Natural killer cell treated with Interleukin-12 subunit alpha and Interleukin-12 subunit beta and Interleukin-15 and Interleukin-18, amount 100 ng/mL, for 72 hours (primary cell): ENCODE data around the gene TTF1. TPM values are rescaled to one million over a fixed set of nuclear protein-coding genes. Genes with fewer than 3 reads are reported as not detected.

ENCODE experiments used
- ATAC-seq, 2 donors: fragments of 150-1000 bp; cut with Tn5 transposase in 1 of 2; sonication (Bioruptor Pico), chemical (Tn5 transposase) in 1 of 2; 2 replicates each; pipeline ENCODE4 v1.10.0; 2021
- DNase-seq: peaks from one replicate; pipeline ENCODE4 v3.0.0; 2022; ENCODE audit warnings: low spot score
- H3K27ac Mint-ChIP-seq, 2 donors: 1 replicate in 1 of 2; 2 replicates in 1 of 2; pipeline ENCODE4 v1.8.0; 2022; ENCODE audit warnings: mixed read lengths in 2 of 2, mild to moderate bottlenecking in 1 of 2, moderate library complexity in 1 of 2
- H3K27me3 Mint-ChIP-seq, 2 donors: 1 replicate in 1 of 2; 2 replicates in 1 of 2; pipeline ENCODE4 v1.8.0; 2022; ENCODE audit warnings: mixed read lengths in 2 of 2
- H3K36me3 Mint-ChIP-seq: one replicate; pipeline ENCODE4 v1.8.0; 2022; ENCODE audit warnings: mixed read lengths
- H3K4me1 Mint-ChIP-seq, 2 donors: 1 replicate in 1 of 2; 2 replicates in 1 of 2; pipeline ENCODE4 v1.8.0; 2022; ENCODE audit warnings: low read depth in 2 of 2, mixed read lengths in 2 of 2, mild to moderate bottlenecking in 1 of 2
- H3K4me3 Mint-ChIP-seq: one replicate; pipeline ENCODE4 v1.8.0; 2022; ENCODE audit warnings: mixed read lengths
- H3K9me3 Mint-ChIP-seq: 2 replicates; pipeline ENCODE4 v1.8.0; 2022; ENCODE audit warnings: mixed read lengths
- total RNA-seq, 2 donors: library from RNA; stranded (reverse); gene quantifications; one replicate each; pipeline ENCODE4 v1.2.3, GENCODE V29; 2022

The TTF1 gene
- total RNA-seq, 2 donors from 2014 or later, result 17.1 to 29.2 TPM

DNA sequence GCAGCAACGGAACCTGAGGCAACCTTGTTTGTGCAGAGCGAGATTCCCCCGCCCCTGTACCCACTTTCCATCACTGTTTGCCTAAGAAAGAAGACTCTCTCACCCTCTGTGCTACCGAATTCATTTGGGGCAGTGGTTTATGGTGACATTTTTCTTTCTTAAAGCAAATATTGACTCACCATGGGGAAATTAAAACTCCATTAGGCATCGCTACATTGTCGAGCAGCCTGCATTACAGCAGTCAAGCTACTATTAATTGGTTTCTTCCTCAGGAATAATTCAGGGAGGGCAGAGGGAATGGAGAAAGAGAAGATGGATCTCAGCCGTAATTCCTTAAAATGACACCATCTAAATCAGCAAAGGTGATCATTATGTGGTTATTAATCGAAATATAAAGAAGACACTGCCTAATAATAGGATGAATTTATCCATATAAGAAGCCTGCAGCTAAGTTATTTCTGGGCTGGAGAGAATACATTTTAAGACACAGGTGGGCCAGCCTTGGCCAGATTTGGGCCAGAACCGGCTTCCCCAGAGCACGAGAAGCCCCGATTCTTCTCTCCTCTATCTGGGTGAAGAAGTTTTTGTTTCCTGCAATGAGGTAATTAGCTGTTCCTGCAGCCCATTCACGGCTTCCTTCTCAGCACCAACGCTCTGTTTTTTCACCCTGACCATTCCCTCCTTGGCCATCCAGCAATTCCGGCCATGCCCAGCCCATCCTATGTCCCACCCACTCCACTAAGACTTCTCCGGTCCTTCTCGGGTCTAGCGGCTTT lies 20.2 kb upstream of the TTF1 start:
- Mint-ChIP-seq H3K9me3 (no peaks in the 10 kb centered on the region), H3K27ac (no peak overlapping the region), H3K4me3 (no peak overlapping the region), H3K4me1 (no peaks in the 10 kb centered on the region), H3K27me3 (peaks cover 61 to 76% of the 10 kb centered on the region in 2 donors), H3K36me3 (no peaks in the 10 kb centered on the region)
- no peak for ATAC-seq
- DNase-seq, result no peak

GRCh38 chr9:132425675-132426062 lies 19.0 kb upstream of the TTF1 start:
- no peaks in the 10 kb centered on the region for H3K4me1 Mint-ChIP-seq
- no peaks in the 10 kb centered on the region for H3K9me3 Mint-ChIP-seq
- H3K36me3 Mint-ChIP-seq, result no peaks in the 10 kb centered on the region
- ATAC-seq (no peak), DNase-seq (no peak)
- peaks cover 53 to 64% of the 10 kb centered on the region in 2 donors for H3K27me3 Mint-ChIP-seq
- H3K27ac Mint-ChIP-seq, result no peak overlapping the region
- no peak overlapping the region for H3K4me3 Mint-ChIP-seq

DNA sequence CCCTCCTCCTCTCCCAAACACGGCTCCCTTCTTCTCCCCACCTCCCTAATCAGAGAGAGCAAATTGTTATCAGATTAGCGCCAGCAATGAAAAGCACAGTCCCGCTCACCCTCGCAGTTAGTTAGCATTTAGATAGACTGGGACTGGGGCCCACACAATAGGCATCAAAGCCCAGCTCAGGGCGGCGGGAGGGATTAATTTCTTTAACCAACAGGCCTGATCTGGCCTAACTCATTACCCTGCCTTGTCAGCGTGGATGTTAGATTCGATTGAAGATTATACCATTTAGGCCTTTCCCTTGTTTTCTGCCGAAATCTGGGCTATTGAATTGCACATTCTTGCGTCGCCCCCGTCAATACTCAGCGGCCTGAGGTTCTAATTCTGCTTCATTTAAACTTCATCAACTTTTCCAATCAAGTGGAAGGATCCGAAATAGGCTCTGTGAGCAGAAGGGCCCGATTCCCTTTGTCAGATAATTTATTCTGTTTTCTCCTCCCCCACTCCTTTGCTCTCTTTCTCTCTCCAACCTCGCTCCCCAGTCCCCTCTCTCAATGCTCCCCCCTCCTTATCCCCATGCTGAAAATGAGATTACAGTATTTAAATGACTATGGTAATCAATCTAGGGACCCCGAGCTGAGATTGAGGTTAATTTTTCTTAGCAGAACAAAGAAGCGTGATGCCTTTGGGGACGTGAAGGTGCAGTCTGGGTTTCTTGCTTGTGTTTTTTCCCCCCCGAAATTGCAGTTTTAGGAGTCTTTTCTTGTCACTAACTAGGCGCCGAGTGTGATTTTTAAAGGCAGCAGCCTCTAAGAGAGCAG lies 18.4 kb upstream of the TTF1 start:
- Mint-ChIP-seq H3K4me1 (no peaks in the 10 kb centered on the region), H3K27me3 (peaks cover 49 to 58% of the 10 kb centered on the region in 2 donors), H3K27ac (no peak overlapping the region), H3K9me3 (no peaks in the 10 kb centered on the region), H3K36me3 (no peaks in the 10 kb centered on the region), H3K4me3 (no peak overlapping the region)
- DNase-seq (no peak), ATAC-seq (no peak)

- no peak for ATAC-seq
- Mint-ChIP-seq H3K36me3 (no peaks in the 10 kb centered on the region), H3K27ac (no peak overlapping the region), H3K27me3 (peaks cover 52 to 60% of the 10 kb centered on the region in 2 donors), H3K9me3 (no peaks in the 10 kb centered on the region), H3K4me3 (no peak overlapping the region), H3K4me1 (no peaks in the 10 kb centered on the region)
- no peak for DNase-seq
Observed at GRCh38 chr9:132423503-132423902, 16.9 kb upstream of the TTF1 start.

- Mint-ChIP-seq H3K27ac (no peak overlapping the region), H3K36me3 (no peaks in the 10 kb centered on the region), H3K27me3 (peaks cover 56 to 68% of the 10 kb centered on the region in 2 donors), H3K4me3 (no peak overlapping the region), H3K9me3 (no peaks in the 10 kb centered on the region), H3K4me1 (no peaks in the 10 kb centered on the region)
- ATAC-seq (no peak), DNase-seq (no peak)
Observed at GRCh38 chr9:132422574-132422973, 15.9 kb upstream of the TTF1 start.

- peaks cover 45 to 54% of the 10 kb centered on the region in 2 donors for H3K27me3 Mint-ChIP-seq
- no peaks in the 10 kb centered on the region for H3K9me3 Mint-ChIP-seq
- no peak for DNase-seq
- no peaks in the 10 kb centered on the region for H3K4me1 Mint-ChIP-seq
- no peak overlapping the region for H3K4me3 Mint-ChIP-seq
- no peak for ATAC-seq
- H3K36me3 Mint-ChIP-seq, result no peaks in the 10 kb centered on the region
- H3K27ac Mint-ChIP-seq, result no peak overlapping the region
Observed at GRCh38 chr9:132418726-132419363, 12.2 kb upstream of the TTF1 start.

DNA sequence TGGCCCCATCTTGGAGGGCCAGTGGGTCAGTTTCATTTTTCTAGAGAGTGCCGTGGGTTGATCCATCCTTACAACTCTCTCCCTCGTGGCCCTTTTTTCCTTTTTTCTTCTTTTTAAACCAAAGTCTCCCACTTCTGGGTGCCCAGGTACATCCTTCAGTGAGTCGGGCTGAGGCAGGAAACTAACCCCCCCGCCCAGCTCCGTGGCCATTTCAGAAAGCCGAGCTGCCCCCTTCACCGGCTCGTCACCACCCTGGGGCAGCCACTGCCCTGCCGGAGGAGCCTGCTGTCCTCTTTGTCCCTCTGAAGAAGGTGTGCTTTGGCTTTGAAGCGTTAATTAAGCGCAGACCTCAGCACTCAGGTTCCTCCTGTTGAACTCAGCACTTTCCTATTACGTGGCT lies 8.5 kb upstream of the TTF1 start:
- peaks cover 7 to 9% of the 10 kb centered on the region in 2 donors for H3K4me1 Mint-ChIP-seq
- no peaks in the 10 kb centered on the region for H3K36me3 Mint-ChIP-seq
- H3K4me3 Mint-ChIP-seq, result no peak overlapping the region
- no peak overlapping the region for H3K27ac Mint-ChIP-seq
- H3K27me3 Mint-ChIP-seq, result peaks cover 39 to 65% of the 10 kb centered on the region in 2 donors
- ATAC-seq (no peak), DNase-seq (no peak)
- H3K9me3 Mint-ChIP-seq, result no peaks in the 10 kb centered on the region

DNA sequence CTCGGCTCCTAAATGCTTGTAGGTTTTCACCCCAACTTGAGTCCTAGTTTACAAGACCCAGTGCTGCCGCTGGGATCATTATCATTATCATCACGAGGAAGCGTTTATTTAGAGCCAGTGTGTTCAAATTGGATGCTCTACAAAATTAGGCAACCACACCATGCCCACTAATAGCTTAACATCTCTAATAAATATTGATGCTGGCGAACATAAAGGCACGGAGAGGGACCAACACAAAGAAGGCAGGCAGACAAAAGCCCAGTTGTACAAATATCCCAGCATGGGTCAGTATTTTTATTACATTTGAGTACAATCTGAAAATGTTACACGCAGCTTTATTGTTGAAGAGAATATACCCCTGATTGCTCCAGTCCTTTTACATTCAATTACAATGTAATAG lies 8.1 kb upstream of the TTF1 start:
- Mint-ChIP-seq H3K36me3 (no peaks in the 10 kb centered on the region), H3K9me3 (no peaks in the 10 kb centered on the region), H3K4me1 (peaks cover 7 to 9% of the 10 kb centered on the region in 2 donors), H3K27me3 (peaks cover 36 to 63% of the 10 kb centered on the region in 2 donors), H3K27ac (no peak overlapping the region), H3K4me3 (no peak overlapping the region)
- DNase-seq (no peak), ATAC-seq (no peak)

DNA sequence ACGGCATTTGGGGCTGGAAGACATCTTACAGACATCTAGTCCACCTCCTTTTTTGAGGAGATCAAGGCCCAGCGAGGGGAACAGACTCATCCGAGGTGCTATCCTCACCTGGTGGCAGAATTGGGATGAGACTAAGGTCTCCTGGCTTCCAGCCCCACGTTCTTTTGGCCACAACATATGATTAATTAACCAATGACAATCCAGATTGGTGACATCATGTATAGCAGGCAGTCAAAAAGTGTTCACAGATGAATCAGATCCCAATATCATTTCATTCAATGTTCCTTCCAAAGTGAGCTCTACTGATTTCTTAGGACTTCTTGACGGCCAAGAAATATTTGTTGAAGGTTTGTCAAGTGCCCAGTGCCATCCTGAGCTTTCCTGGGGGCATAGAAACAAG lies 7.3 kb upstream of the TTF1 start:
- Mint-ChIP-seq H3K27me3 (peaks cover 31 to 55% of the 10 kb centered on the region in 2 donors), H3K36me3 (no peaks in the 10 kb centered on the region), H3K9me3 (no peaks in the 10 kb centered on the region), H3K27ac (no peak overlapping the region), H3K4me3 (no peak overlapping the region), H3K4me1 (peaks cover 7 to 9% of the 10 kb centered on the region in 2 donors)
- no peak for ATAC-seq
- no peak for DNase-seq

DNA sequence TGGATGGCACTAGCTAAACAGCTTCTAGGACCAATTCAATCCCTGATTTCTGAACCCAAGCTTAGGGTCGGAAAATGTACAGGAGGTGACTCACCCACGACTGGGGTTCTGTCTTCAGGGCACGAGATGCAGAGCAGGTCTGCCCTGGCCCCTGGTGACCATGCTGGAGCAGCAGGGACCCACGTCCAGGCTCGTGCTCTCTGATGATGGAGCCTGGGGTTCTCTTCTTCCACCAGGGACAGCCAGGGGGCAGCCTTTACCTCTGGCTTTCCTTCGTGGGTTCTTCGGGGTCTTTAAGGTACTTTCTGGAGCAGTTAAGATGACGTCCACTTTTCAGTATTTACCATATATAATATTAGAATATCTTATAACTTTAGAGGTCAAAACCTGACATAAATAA lies 5.4 kb upstream of the TTF1 start:
- ATAC-seq, result no peak
- Mint-ChIP-seq H3K27ac (no peak overlapping the region), H3K27me3 (peaks cover 22 to 38% of the 10 kb centered on the region in 2 donors)

DNA sequence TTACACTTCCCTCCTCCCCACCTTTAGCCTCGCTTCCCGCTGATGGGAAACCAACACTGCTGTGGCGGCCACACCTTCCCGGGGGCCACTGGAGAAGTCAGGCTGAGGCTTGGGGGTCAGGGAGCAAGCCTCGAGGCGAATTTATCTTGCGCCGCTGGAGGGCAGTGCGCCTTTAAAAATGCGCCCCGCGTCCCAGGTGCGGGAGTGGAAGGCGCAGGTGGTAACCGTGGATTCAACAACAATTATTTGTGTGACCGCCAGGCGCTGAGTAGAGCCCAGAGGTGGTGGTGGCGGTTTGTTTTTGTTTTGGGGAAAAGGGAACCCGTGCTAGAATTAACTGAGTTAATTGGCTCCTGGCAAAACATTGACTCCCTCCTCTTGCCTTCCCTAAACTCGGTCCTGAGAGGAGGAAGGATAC lies 4.5 kb upstream of the TTF1 start:
- peak; percentile 67 for DNase-seq

More for the DNA sequence above, 5.4 kb upstream of the TTF1 start:
- H3K36me3 Mint-ChIP-seq, result no peaks in the 10 kb centered on the region
- no peaks in the 10 kb centered on the region for H3K9me3 Mint-ChIP-seq
- H3K4me1 Mint-ChIP-seq, result peaks cover 9 to 10% of the 10 kb centered on the region in 2 donors
- DNase-seq, result no peak
- no peak overlapping the region for H3K4me3 Mint-ChIP-seq

DNA sequence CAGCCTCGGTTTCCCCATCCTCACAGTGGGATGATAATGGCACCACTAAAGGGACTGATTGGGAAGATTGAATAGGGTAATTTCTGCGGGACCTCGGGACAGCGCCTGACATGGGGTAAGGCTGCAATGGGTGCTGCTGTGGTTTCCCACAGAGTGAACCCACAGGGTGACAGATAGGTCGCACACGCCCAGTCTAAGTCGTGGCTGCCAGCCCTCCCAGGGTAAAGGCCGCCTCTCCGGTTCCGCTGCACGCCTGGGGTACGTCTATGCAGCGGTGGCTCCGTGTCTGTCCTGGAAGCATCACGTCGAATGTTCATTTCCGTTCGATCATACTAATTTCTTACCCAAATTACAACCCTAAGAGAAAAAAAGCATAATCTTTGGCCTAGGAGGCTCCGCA lies 4.0 kb upstream of the TTF1 start:
- Mint-ChIP-seq H3K4me3 (peak overlapping the region; percentile 71), H3K9me3 (no peaks in the 10 kb centered on the region), H3K4me1 (peaks cover 19 to 21% of the 10 kb centered on the region in 2 donors), H3K27me3 (peaks cover 22 to 36% of the 10 kb centered on the region in 2 donors), H3K36me3 (no peaks in the 10 kb centered on the region), H3K27ac (no peak overlapping the region)
- ATAC-seq, result peak in 1 of 2 donors; percentile 54
- DNase-seq, result no peak

More for the DNA sequence above, 4.5 kb upstream of the TTF1 start:
- H3K9me3 Mint-ChIP-seq, result no peaks in the 10 kb centered on the region
- H3K27ac Mint-ChIP-seq, result no peak overlapping the region
- no peaks in the 10 kb centered on the region for H3K36me3 Mint-ChIP-seq
- H3K27me3 Mint-ChIP-seq, result peaks cover 22 to 38% of the 10 kb centered on the region in 2 donors
- H3K4me3 Mint-ChIP-seq, result peak overlapping the region; percentile 71
- peak; percentile 56 to 59 for ATAC-seq
- peaks cover 14 to 17% of the 10 kb centered on the region in 2 donors for H3K4me1 Mint-ChIP-seq

DNA sequence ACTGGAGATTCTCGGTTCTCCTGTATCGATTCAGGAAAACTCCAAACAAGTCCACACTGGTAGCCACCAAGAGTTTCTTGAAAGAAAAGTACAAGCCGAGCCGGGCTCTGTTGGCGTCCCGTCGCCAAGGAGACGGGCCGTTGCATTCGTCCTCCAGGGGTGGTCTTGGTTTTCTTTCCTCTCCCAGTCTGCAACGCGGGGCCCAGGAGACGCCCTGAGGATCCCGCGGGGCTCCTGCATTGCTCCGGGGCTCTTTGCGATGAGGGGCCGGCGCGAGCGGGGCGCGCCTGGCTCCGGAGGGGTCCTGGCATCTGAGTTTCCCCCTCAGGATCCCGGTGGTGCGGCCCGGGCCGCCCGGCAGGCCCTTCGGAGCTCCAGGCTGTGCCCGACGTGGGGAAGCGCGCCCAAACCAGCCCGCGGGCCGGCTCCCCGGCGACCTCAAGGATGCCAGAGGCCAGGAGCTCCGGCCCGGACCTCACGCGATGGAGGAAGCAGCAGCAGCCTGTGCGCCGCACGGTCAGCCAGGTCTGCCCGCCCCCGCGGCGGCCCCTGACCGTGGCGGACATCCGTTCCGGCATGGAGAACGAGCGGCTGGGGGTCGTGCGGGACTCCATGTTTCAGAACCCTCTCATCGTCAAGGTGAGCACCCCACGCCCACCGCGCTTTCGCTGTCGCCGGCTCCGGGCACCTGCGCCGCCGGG lies 3.3 kb upstream of the TTF1 start, which contains the start of gene CFAP77:
TSS of gene CFAP77 (plus strand) at position 384 of the 701 bp plus-strand sequence. CDS start at position 445, 61 bp downstream.
- peaks cover 15 to 29% of the 10 kb centered on the region in 2 donors for H3K27me3 Mint-ChIP-seq
- H3K4me1 Mint-ChIP-seq, result peaks cover 25 to 26% of the 10 kb centered on the region in 2 donors
- ATAC-seq (peak; percentile 21 to 22), DNase-seq (no peak)
- H3K4me3 Mint-ChIP-seq, result peak within 1 kb of the TSS; percentile 71
- no peak within 1 kb of the TSS for H3K27ac Mint-ChIP-seq
- H3K36me3 Mint-ChIP-seq, result no peaks in the 10 kb centered on the region
- H3K9me3 Mint-ChIP-seq, result no peaks in the 10 kb centered on the region
